ENCODE measurements around the gene LTBR. TPM values are rescaled to one million over a fixed set of nuclear protein-coding genes. Genes with fewer than 3 reads are reported as not detected.
"Not testable (repeated sequence)": the region's sequence is repeated elsewhere in the genome, so short reads cannot be mapped to it uniquely, and the experiment has no call there.

LTBR gene
- total RNA-seq, 2 donors from 2014 or later = 0.56 to 0.61 TPM

GRCh38 chr12:6399884-6400644, 16.1 kb downstream of the LTBR start:
- no peaks in the 10 kb centered on the region for H3K27me3 Mint-ChIP-seq
- H3K4me1 Mint-ChIP-seq = no peaks in the 10 kb centered on the region
- ATAC-seq (replicated peaks) = no peak
- no peaks in the 10 kb centered on the region for H3K9me3 Mint-ChIP-seq
- no peaks in the 10 kb centered on the region for H3K36me3 Mint-ChIP-seq (ENCODE audit: low read depth)
- no peak overlapping the region for H3K27ac Mint-ChIP-seq
- no peak overlapping the region for H3K4me3 Mint-ChIP-seq

- H3K27me3 Mint-ChIP-seq = no peaks in the 10 kb centered on the region
- H3K9me3 Mint-ChIP-seq = no peaks in the 10 kb centered on the region
- no peaks in the 10 kb centered on the region for H3K4me1 Mint-ChIP-seq
- no peak overlapping the region for H3K27ac Mint-ChIP-seq
- no peaks in the 10 kb centered on the region for H3K36me3 Mint-ChIP-seq (ENCODE audit: low read depth)
- no peak for ATAC-seq (replicated peaks)
- no peak overlapping the region for H3K4me3 Mint-ChIP-seq
Observed at GRCh38 chr12:6404390-6404789, 20.4 kb downstream of the LTBR start.

- no peaks in the 10 kb centered on the region for H3K27me3 Mint-ChIP-seq
- no peak for ATAC-seq (replicated peaks)
- H3K9me3 Mint-ChIP-seq = no peaks in the 10 kb centered on the region
- H3K4me1 Mint-ChIP-seq = no peaks in the 10 kb centered on the region
- no peak overlapping the region for H3K27ac Mint-ChIP-seq
- H3K4me3 Mint-ChIP-seq = no peak overlapping the region
- H3K36me3 Mint-ChIP-seq (ENCODE audit: low read depth) = no peaks in the 10 kb centered on the region
Observed at GRCh38 chr12:6405963-6406362, 22.0 kb downstream of the LTBR start.

GRCh38 chr12:6407236-6407954, 23.4 kb downstream of the LTBR start:
- no peak for ATAC-seq (replicated peaks)
- Mint-ChIP-seq H3K4me1 (no peaks in the 10 kb centered on the region), H3K27me3 (no peaks in the 10 kb centered on the region), H3K4me3 (no peak overlapping the region), H3K36me3 (ENCODE audit: low read depth) (no peaks in the 10 kb centered on the region), H3K9me3 (no peaks in the 10 kb centered on the region), H3K27ac (no peak overlapping the region)

GRCh38 chr12:6416596-6416995, 32.6 kb downstream of the LTBR start:
- H3K36me3 Mint-ChIP-seq (ENCODE audit: low read depth) = no peaks in the 10 kb centered on the region
- H3K27ac Mint-ChIP-seq = peak overlapping the region; percentile 5
- H3K4me3 Mint-ChIP-seq = no peak overlapping the region
- ATAC-seq (replicated peaks) = peak; percentile 46
- H3K27me3 Mint-ChIP-seq = no peaks in the 10 kb centered on the region
- no peaks in the 10 kb centered on the region for H3K9me3 Mint-ChIP-seq
- peaks cover 4% of the 10 kb centered on the region for H3K4me1 Mint-ChIP-seq

GRCh38 chr12:6418796-6419195, 34.8 kb downstream of the LTBR start:
- Mint-ChIP-seq H3K36me3 (ENCODE audit: low read depth) (no peaks in the 10 kb centered on the region), H3K27ac (no peak overlapping the region), H3K4me3 (no peak overlapping the region), H3K9me3 (no peaks in the 10 kb centered on the region), H3K4me1 (peaks cover 10% of the 10 kb centered on the region), H3K27me3 (no peaks in the 10 kb centered on the region)
- no peak for ATAC-seq (replicated peaks)

- H3K27ac Mint-ChIP-seq = no peak overlapping the region
- no peaks in the 10 kb centered on the region for H3K36me3 Mint-ChIP-seq (ENCODE audit: low read depth)
- H3K4me3 Mint-ChIP-seq = no peak overlapping the region
- ATAC-seq (replicated peaks) = no peak
- H3K9me3 Mint-ChIP-seq = no peaks in the 10 kb centered on the region
- peaks cover 13% of the 10 kb centered on the region for H3K4me1 Mint-ChIP-seq
- no peaks in the 10 kb centered on the region for H3K27me3 Mint-ChIP-seq
Observed at GRCh38 chr12:6420364-6420763, 36.4 kb downstream of the LTBR start.

- Mint-ChIP-seq H3K36me3 (ENCODE audit: low read depth) (peaks cover 8% of the 10 kb centered on the region), H3K4me3 (peak overlapping the region; percentile 60), H3K9me3 (no peaks in the 10 kb centered on the region), H3K4me1 (peaks cover 24% of the 10 kb centered on the region), H3K27me3 (no peaks in the 10 kb centered on the region), H3K27ac (peak overlapping the region; percentile 73)
- peak; percentile 58 for ATAC-seq (replicated peaks)
Observed at GRCh38 chr12:6423267-6424007, 39.5 kb downstream of the LTBR start.

- Mint-ChIP-seq H3K27me3 (no peaks in the 10 kb centered on the region), H3K4me1 (peaks cover 24% of the 10 kb centered on the region), H3K36me3 (ENCODE audit: low read depth) (peaks cover 8% of the 10 kb centered on the region), H3K9me3 (no peaks in the 10 kb centered on the region), H3K27ac (peak overlapping the region; percentile 73), H3K4me3 (peak overlapping the region; percentile 60)
- ATAC-seq (replicated peaks) = no peak
Observed at GRCh38 chr12:6424008-6424347, 40.0 kb downstream of the LTBR start.

- peaks cover 24% of the 10 kb centered on the region for H3K4me1 Mint-ChIP-seq
- no peak overlapping the region for H3K4me3 Mint-ChIP-seq
- peaks cover 8% of the 10 kb centered on the region for H3K36me3 Mint-ChIP-seq (ENCODE audit: low read depth)
- no peaks in the 10 kb centered on the region for H3K27me3 Mint-ChIP-seq
- H3K27ac Mint-ChIP-seq = peak overlapping the region; percentile 42
- no peaks in the 10 kb centered on the region for H3K9me3 Mint-ChIP-seq
- ATAC-seq (replicated peaks) = no peak
Observed at GRCh38 chr12:6424866-6425265, 40.9 kb downstream of the LTBR start.

- peaks cover 8% of the 10 kb centered on the region for H3K36me3 Mint-ChIP-seq (ENCODE audit: low read depth)
- ATAC-seq (replicated peaks) = no peak
- H3K27me3 Mint-ChIP-seq = no peaks in the 10 kb centered on the region
- H3K4me3 Mint-ChIP-seq = peak overlapping the region; percentile 85
- no peaks in the 10 kb centered on the region for H3K9me3 Mint-ChIP-seq
- H3K4me1 Mint-ChIP-seq = peaks cover 34% of the 10 kb centered on the region
- peak overlapping the region; percentile 99 for H3K27ac Mint-ChIP-seq
Observed at GRCh38 chr12:6425590-6426531, 41.9 kb downstream of the LTBR start.

- Mint-ChIP-seq H3K4me3 (peak overlapping the region; percentile 85), H3K36me3 (ENCODE audit: low read depth) (peaks cover 8% of the 10 kb centered on the region), H3K27me3 (no peaks in the 10 kb centered on the region), H3K4me1 (peaks cover 36% of the 10 kb centered on the region), H3K9me3 (no peaks in the 10 kb centered on the region), H3K27ac (peak overlapping the region; percentile 99)
- peak; percentile 86 for ATAC-seq (replicated peaks)
Observed at GRCh38 chr12:6426882-6427671, 43.1 kb downstream of the LTBR start.

- H3K27me3 Mint-ChIP-seq; H3K36me3 Mint-ChIP-seq (ENCODE audit: low read depth); ATAC-seq (replicated peaks); H3K9me3 Mint-ChIP-seq: not testable (repeated sequence)
- peak overlapping the region; percentile 85 for H3K4me3 Mint-ChIP-seq
- peak overlapping the region; percentile 99 for H3K27ac Mint-ChIP-seq
- peaks cover 36% of the 10 kb centered on the region for H3K4me1 Mint-ChIP-seq
Observed at GRCh38 chr12:6427796-6428195, 43.8 kb downstream of the LTBR start.
